ENCODE measurements around the gene ANKRD33.

ANKRD33 gene

GRCh38 chr12:51908876-51909592, 21.1 kb downstream of the ANKRD33 start:
- TF ChIP-seq GATA2 (IDR thresholded peaks at IDR 0.05; ENCODE audit: low read depth, low read length) (no peak), GATA3 (IDR thresholded peaks at IDR 0.05; ENCODE audit: low read depth, low read length) (no peak)

GRCh38 chr12:51910168-51910567, 22.3 kb downstream of the ANKRD33 start:
- TF ChIP-seq GATA3 (IDR thresholded peaks at IDR 0.05; ENCODE audit: low read depth, low read length) (no peak), GATA2 (IDR thresholded peaks at IDR 0.05; ENCODE audit: low read depth, low read length) (no peak)

GRCh38 chr12:51910691-51911090, 22.8 kb downstream of the ANKRD33 start:
- TF ChIP-seq GATA3 (IDR thresholded peaks at IDR 0.05; ENCODE audit: low read depth, low read length) (no peak), GATA2 (IDR thresholded peaks at IDR 0.05; ENCODE audit: low read depth, low read length) (no peak)

- TF ChIP-seq GATA3 (IDR thresholded peaks at IDR 0.05; ENCODE audit: low read depth, low read length) (no peak), GATA2 (IDR thresholded peaks at IDR 0.05; ENCODE audit: low read depth, low read length) (no peak)
These were observed 23.4 kb downstream of the ANKRD33 start for GRCh38 chr12:51911307-51911706.

- TF ChIP-seq GATA3 (IDR thresholded peaks at IDR 0.05; ENCODE audit: low read depth, low read length), result no peak
- TF ChIP-seq GATA2 (IDR thresholded peaks at IDR 0.05; ENCODE audit: low read depth, low read length), result peak; percentile 71
These were observed 24.1 kb downstream of the ANKRD33 start for GRCh38 chr12:51911788-51912711.

GRCh38 chr12:51913071-51914033, 25.4 kb downstream of the ANKRD33 start:
- TF ChIP-seq GATA3 (IDR thresholded peaks at IDR 0.05; ENCODE audit: low read depth, low read length) (no peak), GATA2 (IDR thresholded peaks at IDR 0.05; ENCODE audit: low read depth, low read length) (no peak)

GRCh38 chr12:51914034-51914923, 26.4 kb downstream of the ANKRD33 start:
- TF ChIP-seq GATA3 (IDR thresholded peaks at IDR 0.05; ENCODE audit: low read depth, low read length), result no peak
- no peak for TF ChIP-seq GATA2 (IDR thresholded peaks at IDR 0.05; ENCODE audit: low read depth, low read length)

GRCh38 chr12:51915003-51915625, 27.2 kb downstream of the ANKRD33 start:
- no peak for TF ChIP-seq GATA3 (IDR thresholded peaks at IDR 0.05; ENCODE audit: low read depth, low read length)

- TF ChIP-seq GATA2 (IDR thresholded peaks at IDR 0.05; ENCODE audit: low read depth, low read length), result no peak
- TF ChIP-seq GATA3 (IDR thresholded peaks at IDR 0.05; ENCODE audit: low read depth, low read length), result no peak
These were observed 28.0 kb downstream of the ANKRD33 start for GRCh38 chr12:51915951-51916350.

GRCh38 chr12:51917041-51917590, 29.2 kb downstream of the ANKRD33 start:
- TF ChIP-seq GATA2 (IDR thresholded peaks at IDR 0.05; ENCODE audit: low read depth, low read length) (no peak), GATA3 (IDR thresholded peaks at IDR 0.05; ENCODE audit: low read depth, low read length) (no peak)

- TF ChIP-seq GATA3 (IDR thresholded peaks at IDR 0.05; ENCODE audit: low read depth, low read length), result no peak
- no peak for TF ChIP-seq GATA2 (IDR thresholded peaks at IDR 0.05; ENCODE audit: low read depth, low read length)
These were observed 30.0 kb downstream of the ANKRD33 start for GRCh38 chr12:51917746-51918453.

GRCh38 chr12:51920046-51920445, 32.1 kb downstream of the ANKRD33 start:
- TF ChIP-seq GATA2 (IDR thresholded peaks at IDR 0.05; ENCODE audit: low read depth, low read length) (no peak), GATA3 (IDR thresholded peaks at IDR 0.05; ENCODE audit: low read depth, low read length) (no peak)
